Dedifferentiated amniotic fluid mesenchymal stem cell (primary cell): ENCODE data around the gene FGD4.

Experiments
- DNase-seq: peaks from one replicate; pipeline ENCODE4 v3.0.0-alpha.2; 2016; ENCODE audit errors: extremely low spot score

FGD4 gene

DNA sequence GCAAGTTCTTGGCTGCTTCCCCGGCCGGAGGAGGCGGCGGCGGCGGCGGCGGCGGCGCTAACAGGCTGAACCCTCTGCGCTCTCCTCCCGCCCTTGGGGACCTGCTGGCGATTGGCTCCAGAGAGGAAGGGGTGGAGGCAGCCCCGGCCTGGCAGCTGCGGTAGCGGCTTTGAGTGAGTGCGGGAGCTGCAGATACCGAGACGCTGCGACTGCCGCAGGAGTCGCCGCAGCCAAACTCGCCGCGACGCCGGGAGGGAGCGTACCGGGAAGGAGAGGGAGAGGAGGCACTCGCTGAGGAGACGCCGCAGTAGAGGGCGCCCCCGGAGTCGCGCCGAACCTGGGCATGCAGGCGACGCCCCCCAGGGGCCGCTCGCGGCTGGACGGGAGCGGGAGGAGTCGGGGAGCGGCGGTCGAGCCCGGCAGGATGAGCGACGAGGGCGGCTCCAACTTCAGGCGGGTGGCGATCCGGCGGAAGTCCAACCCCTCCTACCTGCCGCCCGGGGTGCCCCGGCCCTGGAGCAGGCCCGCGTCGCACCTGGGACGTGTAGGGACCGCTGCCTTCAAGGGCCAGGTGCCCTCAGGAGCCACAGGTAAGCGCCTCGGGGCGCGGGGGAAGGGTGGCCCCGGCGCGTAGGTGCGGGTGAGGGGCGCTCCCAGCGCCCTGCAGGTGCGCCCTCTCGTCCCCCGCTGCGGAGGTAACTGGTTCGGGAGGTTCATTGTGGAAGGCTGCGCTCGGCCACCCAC, at the start of gene FGD4:
TSS of gene FGD4 (plus strand) at position 189 of the 744 bp plus-strand sequence.
- DNase-seq = peak; percentile 52

DNA sequence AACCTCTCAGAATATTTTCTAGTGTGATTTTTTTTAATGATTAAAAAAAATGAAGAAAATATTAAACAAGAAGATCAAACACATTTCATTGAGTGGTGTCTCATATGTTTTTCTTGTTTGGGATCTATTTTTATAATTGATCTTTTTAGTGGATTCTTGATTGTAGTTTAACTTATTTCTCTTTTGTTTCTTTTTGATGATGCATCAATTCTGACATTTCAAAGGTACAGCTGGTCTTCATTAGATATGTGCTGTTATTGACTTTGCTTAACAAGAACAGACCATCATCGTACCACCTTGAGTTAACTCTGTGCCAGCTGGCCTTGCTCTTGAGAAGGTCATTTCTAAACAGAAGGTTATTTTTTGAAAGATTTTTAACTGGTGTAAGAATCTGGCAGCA, 45.8 kb upstream of the FGD4 start:
- no peak for DNase-seq

DNA sequence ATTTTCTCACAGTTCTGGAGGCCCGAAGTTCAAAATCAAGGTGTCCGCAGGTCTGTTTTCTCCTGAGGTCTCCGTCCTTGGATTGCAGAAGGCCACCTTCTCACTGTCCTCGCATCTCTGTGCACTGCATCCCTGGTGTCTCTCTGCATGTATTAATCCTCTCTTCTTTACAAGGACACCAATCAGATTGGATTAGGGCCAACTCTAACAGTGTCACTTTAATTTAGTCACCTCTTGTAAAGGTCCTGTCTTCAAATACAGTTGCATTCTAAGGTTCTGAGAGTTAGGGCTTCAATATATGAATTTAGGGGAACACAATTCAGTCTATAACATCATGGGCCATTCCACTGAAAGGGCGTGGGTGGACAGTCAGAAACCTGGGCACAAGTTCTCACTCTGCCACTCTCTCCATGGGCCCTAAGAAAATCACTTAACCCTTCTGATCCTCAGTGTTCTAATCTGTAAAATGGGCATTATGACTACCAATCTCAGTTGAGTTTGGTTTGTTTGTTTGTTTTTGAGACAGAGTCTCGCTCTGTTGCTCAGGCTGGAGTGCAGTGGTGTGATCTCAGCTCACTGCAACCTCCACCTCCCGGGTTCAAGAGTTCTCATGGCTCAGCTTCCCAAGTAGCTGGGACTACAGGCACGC, 41.6 kb upstream of the FGD4 start:
- DNase-seq = no peak

- DNase-seq = no peak
Observed at GRCh38 chr12:32360956-32361355, 38.4 kb upstream of the FGD4 start.

- DNase-seq = no peak
Observed at GRCh38 chr12:32362892-32363291, 36.5 kb upstream of the FGD4 start.

DNA sequence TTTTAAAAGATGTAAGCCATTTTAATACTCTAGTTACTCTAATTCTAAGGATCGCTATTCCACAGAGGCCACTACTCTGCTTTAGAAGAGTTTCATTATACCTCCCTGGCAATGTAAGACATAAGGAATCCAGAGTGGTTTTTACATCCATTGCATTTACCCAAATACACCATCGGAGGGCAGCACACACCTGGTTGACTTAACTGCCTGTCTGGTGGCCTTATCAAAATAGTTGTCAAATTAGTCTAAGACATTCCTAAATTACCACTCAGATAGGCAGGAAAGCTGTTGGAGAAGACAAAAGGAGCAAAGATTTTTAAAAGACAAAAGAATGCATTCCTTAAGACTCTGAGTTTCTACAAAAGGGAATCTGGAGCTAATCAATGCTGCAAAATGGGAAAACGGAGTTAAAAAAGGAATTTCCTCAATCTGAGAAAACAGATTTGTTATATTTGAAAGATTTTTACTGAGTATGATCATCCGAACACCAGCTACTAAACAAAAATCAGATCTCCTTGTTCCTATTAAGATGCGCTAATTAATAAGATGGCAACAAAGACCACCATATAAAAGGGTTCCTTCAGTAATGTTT, 33.8 kb upstream of the FGD4 start:
- DNase-seq = peak; percentile 66

DNA sequence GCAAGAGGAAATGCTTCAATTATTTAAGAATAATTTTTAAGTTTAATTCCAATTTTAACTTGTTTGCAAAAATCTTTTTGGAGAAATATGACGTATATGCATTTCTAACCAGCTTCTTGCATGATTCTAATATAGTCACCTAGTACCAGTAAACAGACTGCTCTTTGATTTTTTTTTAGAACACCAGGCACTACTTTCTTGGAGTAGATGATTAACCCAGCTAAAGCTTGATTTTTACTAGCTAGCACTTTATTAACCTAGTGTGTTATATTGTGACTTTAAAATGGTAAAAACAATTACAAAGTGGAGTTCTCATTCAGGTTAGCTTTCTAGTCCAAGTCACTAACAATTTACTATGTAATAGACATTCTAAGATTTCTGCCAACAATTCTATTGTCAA, 32.6 kb upstream of the FGD4 start:
- no peak for DNase-seq

DNA sequence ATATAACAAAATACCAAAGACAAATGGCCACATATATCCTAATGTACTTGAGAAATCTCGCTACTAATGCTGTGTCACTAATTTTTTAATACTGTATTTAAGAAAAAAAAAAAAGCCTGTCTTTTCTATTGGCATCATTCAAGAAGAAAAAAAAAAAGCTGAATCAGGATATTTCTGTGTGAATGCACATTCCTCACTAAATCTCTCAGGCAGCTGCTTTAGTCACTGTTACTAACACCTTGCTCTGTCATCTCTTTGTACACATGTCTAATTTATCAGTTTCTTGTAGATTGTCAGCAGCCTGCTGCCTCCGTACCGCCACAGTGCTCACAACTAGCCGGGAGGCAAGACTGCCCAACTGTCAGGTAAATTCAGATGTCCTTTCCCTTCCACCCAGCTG, 32.0 kb upstream of the FGD4 start:
- DNase-seq = no peak

GRCh38 chr12:32369202-32369601, 30.2 kb upstream of the FGD4 start:
- DNase-seq = no peak

- no peak for DNase-seq
Observed at GRCh38 chr12:32377344-32378055, 21.9 kb upstream of the FGD4 start.

DNA sequence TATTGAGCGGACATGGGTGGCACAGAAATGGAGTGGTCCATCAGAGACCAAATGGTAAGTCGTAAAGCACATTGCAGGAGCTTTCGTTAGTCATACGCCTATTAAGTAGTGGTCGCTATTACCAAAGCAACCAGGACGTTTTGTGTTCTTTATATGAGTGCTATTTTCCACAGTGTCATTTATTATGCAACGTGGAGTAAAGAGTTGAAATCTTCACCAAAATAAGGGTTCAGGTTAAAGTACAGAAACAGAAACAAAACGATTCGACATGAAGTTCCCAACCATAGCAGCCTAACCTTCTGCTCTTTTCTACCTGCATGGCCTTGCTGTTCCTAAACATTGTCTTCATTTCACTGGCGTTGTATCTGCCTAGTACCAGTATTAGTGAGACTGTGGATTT, 20.1 kb upstream of the FGD4 start:
- no peak for DNase-seq

DNA sequence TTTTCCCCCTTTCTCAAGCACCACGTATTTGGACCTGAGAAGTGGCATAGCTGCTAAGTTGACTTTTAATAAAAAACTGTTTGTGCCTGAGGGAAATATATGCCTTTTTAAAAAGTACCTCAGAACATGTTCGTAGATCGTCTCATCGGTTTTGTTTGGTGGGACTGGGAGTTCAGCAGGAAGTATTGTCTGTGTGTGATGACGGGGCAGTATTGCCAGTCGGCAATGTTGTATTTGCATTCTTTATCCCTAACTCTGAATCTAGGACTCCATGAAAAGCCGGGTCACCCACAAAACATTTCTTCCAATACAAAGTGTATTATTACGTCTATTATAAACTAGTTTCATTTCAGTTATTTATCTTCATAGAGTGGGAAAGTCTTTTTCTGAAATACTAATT, 19.7 kb upstream of the FGD4 start:
- no peak for DNase-seq

DNA sequence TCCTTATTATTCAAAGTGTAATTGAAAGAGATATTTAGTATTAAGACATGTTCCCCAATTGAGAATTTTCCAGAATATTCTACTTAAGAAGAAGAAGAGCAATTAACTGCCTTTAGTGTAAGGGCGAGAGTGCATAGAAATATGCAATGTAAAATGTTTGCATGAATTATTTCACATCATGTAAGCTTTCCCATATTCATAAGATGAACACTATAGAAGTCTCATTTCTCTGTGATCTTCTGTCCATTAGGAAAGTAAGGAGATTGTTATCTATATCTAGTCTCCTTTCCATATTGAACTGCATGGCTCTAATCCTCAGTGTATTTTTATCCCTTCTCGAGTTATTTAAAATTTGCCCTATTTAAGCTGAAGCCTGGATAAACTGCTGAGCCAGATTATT, 17.1 kb upstream of the FGD4 start:
- no peak for DNase-seq

DNA sequence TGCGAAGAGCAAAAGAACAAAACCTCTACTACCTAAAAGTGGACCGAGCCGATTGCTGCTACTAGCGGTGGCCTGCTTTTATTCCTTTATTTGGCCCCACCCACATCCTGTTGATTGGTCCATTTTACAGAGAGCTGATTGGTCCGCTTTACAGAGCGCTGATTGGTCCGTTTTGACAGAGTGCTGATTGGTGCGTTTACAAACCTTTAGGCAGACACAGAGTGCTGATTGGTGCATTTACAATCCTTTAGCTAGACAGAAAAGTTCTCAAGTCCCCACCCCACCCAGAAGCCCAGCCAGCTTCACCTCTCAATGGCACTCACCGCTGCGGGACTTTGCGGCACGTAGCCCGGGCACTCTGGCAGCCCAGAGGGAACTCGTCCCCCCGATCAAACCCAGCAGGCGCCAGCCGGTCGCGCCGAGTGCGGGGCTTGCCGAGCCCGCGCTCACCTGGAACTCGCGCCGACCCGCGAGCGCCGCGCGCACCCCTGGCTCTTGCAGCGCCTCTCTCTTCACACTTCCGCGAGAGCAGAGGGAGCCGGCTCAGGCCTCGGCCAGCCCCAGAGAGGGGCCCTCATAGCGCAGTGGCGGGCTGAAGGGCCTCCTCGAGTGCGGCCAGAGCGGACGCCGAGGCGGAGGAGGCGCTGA, 8.7 kb upstream of the FGD4 start:
- DNase-seq = no peak

GRCh38 chr12:32395026-32395425, 4.3 kb upstream of the FGD4 start:
- no peak for DNase-seq

- DNase-seq = no peak
Observed at GRCh38 chr12:32397696-32398095, 1.7 kb upstream of the FGD4 start.

- DNase-seq = no peak
Observed at GRCh38 chr12:32398181-32398580, 1.2 kb upstream of the FGD4 start.

GRCh38 chr12:32398816-32399369, 465 bp upstream of the FGD4 start:
- no peak for DNase-seq

DNA sequence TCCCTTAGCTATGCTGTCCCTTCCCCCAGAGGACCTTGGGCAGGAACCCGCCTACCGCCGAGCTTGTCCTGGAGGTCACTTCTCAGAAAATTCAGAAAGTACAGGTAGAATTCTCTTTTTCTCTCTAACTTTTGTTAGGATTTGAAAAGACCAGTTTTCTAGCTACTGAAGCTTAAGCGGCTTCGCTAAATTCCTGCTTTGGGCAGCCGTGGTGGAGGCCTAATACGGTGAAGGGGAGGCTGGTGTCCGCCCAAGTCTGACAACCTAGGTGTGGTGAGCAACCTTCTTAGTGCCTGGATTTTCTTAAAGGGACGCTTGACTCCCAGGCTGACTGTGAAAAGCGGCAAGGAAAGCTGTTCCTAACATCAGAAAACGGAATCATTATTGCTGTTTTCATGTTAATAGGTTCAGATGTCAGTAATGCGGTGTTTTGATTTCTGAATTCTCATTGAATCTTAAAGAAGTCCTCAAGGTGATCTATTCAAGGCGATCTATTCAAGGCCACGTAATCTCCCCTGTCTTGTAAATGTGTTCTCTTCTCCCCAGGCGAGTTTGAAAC, 835 bp downstream of the FGD4 start:
- DNase-seq = no peak

DNA sequence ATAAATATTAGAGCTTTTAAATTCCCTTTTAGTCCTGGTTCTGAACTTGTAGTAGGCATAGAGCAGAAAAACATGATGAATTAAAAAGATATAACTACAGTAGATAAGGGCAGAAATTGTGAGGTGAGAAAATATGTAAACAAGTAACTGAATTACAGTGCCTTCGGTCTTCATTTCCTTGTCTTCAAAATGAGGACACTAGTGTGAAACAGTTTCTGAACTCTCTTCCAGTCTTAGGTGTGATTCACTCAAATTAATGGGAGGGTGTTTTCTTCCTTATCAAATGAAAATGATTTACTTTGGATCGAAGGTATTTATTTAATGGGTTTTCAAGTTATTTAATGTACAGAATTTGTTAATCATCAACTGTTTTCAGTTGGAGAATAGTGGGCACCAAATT, 1.5 kb downstream of the FGD4 start:
- DNase-seq = no peak

- no peak for DNase-seq
Observed at GRCh38 chr12:32402170-32402569, 2.8 kb downstream of the FGD4 start.

- DNase-seq = no peak
Observed at GRCh38 chr12:32402946-32403345, 3.6 kb downstream of the FGD4 start.
